Stomach (tissue), 9 donors: ENCODE measurements around the gene HDAC9. TPM values are rescaled to one million over a fixed set of nuclear protein-coding genes. Genes with fewer than 3 reads are reported as not detected.

Source experiments
- DNase-seq, 2 donors: peaks; one replicate each; pipeline versions ENCODE4 v3.0.0 to v3.0.0-alpha.2; 2013 to 2019
- H3K27ac ChIP-seq, 5 donors: fragments of 200-600 bp in 4 of 5; sonication (generic) in 4 of 5; one replicate each; pipeline ENCODE4 v1.5.1; 2013 to 2019; ENCODE audit warnings: mild to moderate bottlenecking in 1 of 5, moderate library complexity in 1 of 5
- H3K27me3 ChIP-seq, 3 donors: fragments of 200-600 bp; sonication (generic); one replicate each; pipeline ENCODE4 v1.5.1; 2017 to 2019; ENCODE audit warnings: mixed run types in 1 of 3
- H3K36me3 ChIP-seq, 4 donors: fragments of 200-600 bp; sonication (generic); 1 replicate in 3 of 4; 2 replicates in 1 of 4; pipeline ENCODE4 v1.5.1; 2016 to 2019
- H3K4me1 ChIP-seq, 4 donors: fragments of 200-600 bp; sonication (generic); one replicate each; pipeline ENCODE4 v1.5.1; 2016 to 2019
- H3K4me3 ChIP-seq, 4 donors: fragments of 200-600 bp; sonication (generic) in 3 of 4; one replicate each; pipeline ENCODE4 v1.5.1; 2016 to 2019; ENCODE audit warnings: mild to moderate bottlenecking in 1 of 4
- H3K9me3 ChIP-seq, 4 donors: fragments of 200-600 bp; sonication (generic); one replicate each; pipeline ENCODE4 v1.5.1; 2016 to 2019
- EP300 ChIP-seq: sonication (generic); formaldehyde crosslinking; IDR thresholded peaks from one replicate; pipeline ENCODE4 v1.6.1; 2017; ENCODE audit warnings: antibody characterized with exemption
- POLR2A ChIP-seq, 4 donors: fragments of 450-650 bp; IDR thresholded peaks; one replicate each; pipeline ENCODE4 v1.6.1; 2016; ENCODE audit warnings: antibody characterized with exemption in 4 of 4, control low read depth in 2 of 4, mild to moderate bottlenecking in 1 of 4, moderate library complexity in 1 of 4
- POLR2AphosphoS5 ChIP-seq, 3 donors: sonication (generic); formaldehyde crosslinking; IDR thresholded peaks; one replicate each; pipeline ENCODE4 v1.6.1; 2016; ENCODE audit warnings: antibody characterized with exemption in 3 of 3
- WGBS, 5 donors: extraction: QIAGEN DNeasy Blood & Tissue Kit in 3 of 5; methylation state at CpG; one replicate each; pipeline versions ENCODE4 v1.1.5 to v1.1.7; 2013 to 2018; 5-methylcytosine and 5-hydroxymethylcytosine counted together
- intact Hi-C: fragments of 100-400 bp; cut with DNase I; formaldehyde crosslinking; loops from one replicate; pipeline ENCODE4 v1.15.1; 2023; ENCODE audit warnings: low total_unique reads
- polyA plus RNA-seq, 3 donors: library from polyadenylated mRNA; stranded (reverse); fragments of 200-250 nt; gene quantifications; one replicate each; pipeline ENCODE4 v1.2.3, GENCODE V29; 2013
- total RNA-seq, 5 donors: library from RNA; depleted of rRNA; stranded (reverse); fragments of >200 nt; gene quantifications; one replicate each; pipeline versions ENCODE4 v1.1.0 to v1.2.3, GENCODE V29; 2014 to 2016
- TF ChIP-seq, protein P1 (sequence below), 7 experiments: fragments of 450-650 bp in 4 of 7; fragments of 200-600 bp in 3 of 7; sonication (generic) in 3 of 7; IDR thresholded peaks; one replicate each; pipeline ENCODE4 v1.5.1; 2016 to 2019; ENCODE audit warnings: antibody characterized with exemption in 7 of 7, control low read depth in 2 of 7, mild to moderate bottlenecking in 1 of 7
- donor health status: healthy with polysubstance abuse.
- donor health status: Bipolar disorder and iron deficiency.
- donor health status: healthy.

Gene HDAC9
- total and polyA plus RNA-seq, 8 donors = 1.4 to 60.0 (median 9.8) TPM

- H3K27ac ChIP-seq = no peak overlapping the region
- intact Hi-C loops = no loop called here
- no peaks in the 10 kb centered on the region for H3K27me3 ChIP-seq
- H3K4me1 ChIP-seq = no peaks in the 10 kb centered on the region
- H3K9me3 ChIP-seq = no peaks in the 10 kb centered on the region
- no peak for DNase-seq
- H3K36me3 ChIP-seq = no peaks in the 10 kb centered on the region
- no peak overlapping the region for H3K4me3 ChIP-seq
- TF ChIP-seq POLR2AphosphoS5 (IDR thresholded peaks at IDR 0.05) (no peak), POLR2A (IDR thresholded peaks at IDR 0.05) (no peak), EP300 (no peak)
- TF ChIP-seq, protein P1, sequence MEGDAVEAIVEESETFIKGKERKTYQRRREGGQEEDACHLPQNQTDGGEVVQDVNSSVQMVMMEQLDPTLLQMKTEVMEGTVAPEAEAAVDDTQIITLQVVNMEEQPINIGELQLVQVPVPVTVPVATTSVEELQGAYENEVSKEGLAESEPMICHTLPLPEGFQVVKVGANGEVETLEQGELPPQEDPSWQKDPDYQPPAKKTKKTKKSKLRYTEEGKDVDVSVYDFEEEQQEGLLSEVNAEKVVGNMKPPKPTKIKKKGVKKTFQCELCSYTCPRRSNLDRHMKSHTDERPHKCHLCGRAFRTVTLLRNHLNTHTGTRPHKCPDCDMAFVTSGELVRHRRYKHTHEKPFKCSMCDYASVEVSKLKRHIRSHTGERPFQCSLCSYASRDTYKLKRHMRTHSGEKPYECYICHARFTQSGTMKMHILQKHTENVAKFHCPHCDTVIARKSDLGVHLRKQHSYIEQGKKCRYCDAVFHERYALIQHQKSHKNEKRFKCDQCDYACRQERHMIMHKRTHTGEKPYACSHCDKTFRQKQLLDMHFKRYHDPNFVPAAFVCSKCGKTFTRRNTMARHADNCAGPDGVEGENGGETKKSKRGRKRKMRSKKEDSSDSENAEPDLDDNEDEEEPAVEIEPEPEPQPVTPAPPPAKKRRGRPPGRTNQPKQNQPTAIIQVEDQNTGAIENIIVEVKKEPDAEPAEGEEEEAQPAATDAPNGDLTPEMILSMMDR (IDR thresholded peaks at IDR 0.05) = no peak
Observed at GRCh38 chr7:18821554-18821953, 326.0 kb downstream of the HDAC9 start.

DNA sequence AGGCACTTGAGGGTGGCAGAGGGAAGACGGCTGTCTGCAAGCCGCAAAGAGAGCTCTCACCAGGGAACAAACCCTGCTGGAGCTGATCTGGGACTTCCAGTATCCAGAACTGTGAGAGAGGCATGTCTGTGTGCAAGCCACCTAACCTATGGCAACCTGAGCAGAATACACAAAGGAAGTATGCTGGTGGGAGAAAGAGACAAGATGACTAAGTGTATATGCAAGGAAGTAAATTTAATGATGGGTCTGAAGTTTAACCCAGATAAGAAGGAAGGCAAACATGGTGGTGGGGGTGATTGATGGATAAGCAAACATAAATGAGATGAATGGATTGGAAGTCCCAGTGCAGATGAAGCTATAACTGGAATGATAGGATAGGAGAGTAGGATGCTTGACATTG is 328.6 kb downstream of the HDAC9 start:
- no peaks in the 10 kb centered on the region for H3K4me1 ChIP-seq
- no peak overlapping the region for H3K4me3 ChIP-seq
- DNase-seq = no peak
- no peak overlapping the region for H3K27ac ChIP-seq
- H3K27me3 ChIP-seq = no peaks in the 10 kb centered on the region
- H3K9me3 ChIP-seq = no peaks in the 10 kb centered on the region
- H3K36me3 ChIP-seq = no peaks in the 10 kb centered on the region
- TF ChIP-seq POLR2AphosphoS5 (IDR thresholded peaks at IDR 0.05) (no peak), POLR2A (IDR thresholded peaks at IDR 0.05) (no peak), EP300 (no peak)
- TF ChIP-seq, protein P1 (IDR thresholded peaks at IDR 0.05) = no peak
- intact Hi-C loops = no loop called here
- WGBS, 5 donors = 59 to 89% (median 65%) methylated on average over 2 of the region's 2 CpGs

DNA sequence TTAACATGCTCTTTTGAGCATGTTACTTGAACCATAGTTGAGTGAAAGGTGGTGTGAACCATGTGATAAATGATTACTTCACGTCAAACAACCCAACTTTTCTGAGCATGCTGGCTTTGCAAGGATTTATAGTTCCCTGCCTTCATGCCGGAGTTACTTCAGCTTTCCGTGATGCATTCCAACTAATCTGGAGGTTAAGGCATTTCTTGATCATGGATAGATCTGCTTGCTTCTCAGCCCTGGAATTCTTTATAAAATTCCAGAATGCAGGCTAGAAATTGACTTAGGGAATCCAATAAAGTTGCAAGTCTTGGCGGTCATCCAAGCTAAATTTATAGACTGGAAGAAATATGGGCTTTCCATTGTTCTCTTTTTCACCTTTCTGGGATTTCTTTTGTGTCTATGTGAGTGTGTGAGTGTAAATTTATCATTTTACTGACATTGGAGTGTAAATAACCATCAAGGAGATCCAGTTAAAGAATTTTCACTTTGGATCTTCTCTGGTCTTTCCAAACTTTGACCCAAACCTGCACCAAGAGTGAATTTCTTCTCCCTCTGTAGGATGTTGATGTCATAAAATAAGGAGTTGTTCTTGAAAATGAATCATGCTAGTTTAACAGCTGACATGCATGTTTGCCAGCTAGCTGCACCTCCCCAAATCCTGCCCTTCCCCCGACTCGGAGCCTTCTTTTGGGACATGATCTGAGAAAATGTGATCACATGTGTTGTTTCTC is 332.9 kb downstream of the HDAC9 start:
- Histone ChIP-seq H3K4me1 (peaks cover 0 to 4% (median 0%) of the 10 kb centered on the region in 4 donors), H3K27me3 (no peaks in the 10 kb centered on the region), H3K36me3 (no peaks in the 10 kb centered on the region), H3K27ac (no peak overlapping the region), H3K4me3 (no peak overlapping the region), H3K9me3 (no peaks in the 10 kb centered on the region)
- intact Hi-C loops = no loop called here
- TF ChIP-seq POLR2AphosphoS5 (IDR thresholded peaks at IDR 0.05) (no peak), POLR2A (IDR thresholded peaks at IDR 0.05) (no peak), EP300 (no peak)
- TF ChIP-seq, protein P1 (IDR thresholded peaks at IDR 0.05) = no peak
- no peak for DNase-seq
- WGBS, 5 donors = 79 to 91% (median 85%) methylated on average over 6 of the region's 6 CpGs

GRCh38 chr7:18828994-18829857 is 333.7 kb downstream of the HDAC9 start:
- 82 to 86% (median 84%) methylated on average over 11 of the region's 11 CpGs for WGBS, 5 donors
- peaks cover 0 to 4% (median 0%) of the 10 kb centered on the region in 4 donors for H3K4me1 ChIP-seq
- H3K27me3 ChIP-seq = no peaks in the 10 kb centered on the region
- TF ChIP-seq POLR2A (IDR thresholded peaks at IDR 0.05) = no peak
- no peak for TF ChIP-seq EP300
- TF ChIP-seq, protein P1 (IDR thresholded peaks at IDR 0.05) = no peak
- TF ChIP-seq POLR2AphosphoS5 (IDR thresholded peaks at IDR 0.05) = no peak
- peak overlapping the region in 1 of 5 donors; percentile 3 for H3K27ac ChIP-seq
- no peak overlapping the region for H3K4me3 ChIP-seq
- no peak for DNase-seq
- H3K9me3 ChIP-seq = no peaks in the 10 kb centered on the region
- intact Hi-C loops = no loop called here
- no peaks in the 10 kb centered on the region for H3K36me3 ChIP-seq
